Measurements from ENCODE around the gene ITGB4.

The ITGB4 gene

DNA sequence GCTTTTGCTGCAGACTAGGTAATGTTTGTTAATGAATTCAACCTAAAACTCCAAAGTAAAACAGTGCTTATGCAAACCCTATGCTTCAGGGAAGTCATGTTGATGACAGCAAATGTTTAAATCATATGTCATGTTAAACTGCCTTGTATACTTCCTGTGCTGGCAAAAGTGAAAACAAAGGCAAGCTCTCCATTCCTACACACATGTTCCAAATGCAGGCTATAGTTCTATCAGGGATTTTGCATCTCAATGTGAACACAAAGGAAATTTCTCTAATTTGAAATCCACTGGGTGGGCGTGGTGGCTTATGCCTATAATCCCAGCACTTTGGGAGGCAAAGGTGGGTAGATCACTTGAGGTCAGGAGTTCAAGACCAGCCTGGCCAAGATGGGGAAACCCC lies 82.6 kb downstream of the ITGB4 start:
- no peak for DNase-seq

DNA sequence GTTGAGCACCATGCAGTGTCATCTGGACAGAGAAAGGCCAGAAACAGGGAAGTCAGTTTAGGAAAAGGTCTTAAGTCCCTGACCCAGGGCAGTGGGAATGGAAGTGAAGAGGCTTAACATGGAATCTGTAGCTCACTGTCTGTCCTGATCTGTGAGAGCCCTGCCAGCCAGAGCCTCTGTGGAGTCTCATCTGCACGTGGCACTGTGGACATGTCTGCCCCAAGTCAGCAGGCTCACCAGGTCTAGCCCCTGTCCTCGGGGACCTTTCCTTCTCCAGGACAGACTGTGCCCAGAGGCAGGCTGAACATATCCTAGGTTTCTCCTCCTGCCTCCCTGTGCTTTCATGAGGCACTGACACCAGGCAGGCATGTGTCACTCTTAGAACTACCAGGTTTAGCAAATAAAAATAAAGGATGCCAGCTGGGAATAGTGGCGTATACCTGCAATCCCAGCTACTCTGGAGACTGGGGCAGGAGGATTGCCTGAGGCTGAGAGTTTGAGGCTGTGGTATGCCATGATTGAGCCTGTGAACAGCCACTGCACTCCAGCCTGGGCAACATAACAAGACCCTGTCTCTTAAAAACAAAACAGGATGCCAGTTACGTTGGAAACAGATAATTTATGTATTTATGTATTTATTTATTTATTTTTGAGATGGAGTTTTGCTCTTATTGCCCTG lies 85.7 kb downstream of the ITGB4 start:
- no peak for DNase-seq

All from eye (tissue), 1 donor.